NOMO-1 treated with dmso at 0.1 percent for 144 hours (cell line): Measurements from ENCODE around the gene PPP4R2.

Experiments used
- DNase-seq: peaks from one replicate; lab custom pipeline; 2025; ENCODE audit not compliant: unreplicated experiment; lab: John Stamatoyannopoulos, UW

PPP4R2 gene, protein sequence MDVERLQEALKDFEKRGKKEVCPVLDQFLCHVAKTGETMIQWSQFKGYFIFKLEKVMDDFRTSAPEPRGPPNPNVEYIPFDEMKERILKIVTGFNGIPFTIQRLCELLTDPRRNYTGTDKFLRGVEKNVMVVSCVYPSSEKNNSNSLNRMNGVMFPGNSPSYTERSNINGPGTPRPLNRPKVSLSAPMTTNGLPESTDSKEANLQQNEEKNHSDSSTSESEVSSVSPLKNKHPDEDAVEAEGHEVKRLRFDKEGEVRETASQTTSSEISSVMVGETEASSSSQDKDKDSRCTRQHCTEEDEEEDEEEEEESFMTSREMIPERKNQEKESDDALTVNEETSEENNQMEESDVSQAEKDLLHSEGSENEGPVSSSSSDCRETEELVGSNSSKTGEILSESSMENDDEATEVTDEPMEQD

DNA sequence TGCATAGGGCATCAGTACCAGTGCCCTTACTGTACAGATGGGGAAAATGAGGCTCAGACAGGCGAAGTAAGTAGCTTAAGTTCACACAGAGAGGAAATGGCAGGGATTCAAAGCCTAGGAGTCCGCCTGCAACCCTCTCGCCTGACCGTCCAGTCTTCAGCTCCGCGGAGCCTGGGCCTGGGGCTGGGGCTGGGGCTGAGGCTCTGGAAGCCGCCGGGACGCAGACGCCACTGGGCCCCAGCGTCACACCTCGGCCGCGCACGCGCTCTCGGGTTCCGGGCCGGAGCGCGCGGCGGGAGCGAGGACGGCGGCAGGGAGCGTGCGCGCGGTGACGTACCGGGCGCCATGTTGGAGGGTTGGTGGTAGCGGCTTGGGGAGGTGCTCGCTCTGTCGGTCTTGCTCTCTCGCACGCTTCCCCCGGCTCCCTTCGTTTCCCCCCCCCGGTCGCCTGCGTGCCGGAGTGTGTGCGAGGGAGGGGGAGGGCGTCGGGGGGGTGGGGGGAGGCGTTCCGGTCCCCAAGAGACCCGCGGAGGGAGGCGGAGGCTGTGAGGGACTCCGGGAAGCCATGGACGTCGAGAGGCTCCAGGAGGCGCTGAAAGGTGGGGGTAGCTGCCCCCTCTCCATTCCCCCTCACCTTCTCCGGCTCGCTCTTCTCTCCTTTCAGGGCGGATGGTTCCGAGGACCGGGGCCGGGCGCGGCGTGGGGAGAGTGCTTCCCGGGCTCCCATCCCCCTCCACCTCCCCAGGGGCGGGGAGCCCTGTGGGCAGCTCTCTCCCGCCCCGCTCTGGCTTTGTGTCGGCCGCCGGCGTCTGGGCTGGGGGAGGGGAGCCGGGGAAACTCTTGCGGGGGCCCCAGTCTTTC lies at the start of gene PPP4R2:
PPP4R2 (plus strand) TSS at position 339 of the 861 bp plus-strand sequence; CDS start at position 566, 227 bp downstream.
- DNase-seq, result peak; percentile 82

DNA sequence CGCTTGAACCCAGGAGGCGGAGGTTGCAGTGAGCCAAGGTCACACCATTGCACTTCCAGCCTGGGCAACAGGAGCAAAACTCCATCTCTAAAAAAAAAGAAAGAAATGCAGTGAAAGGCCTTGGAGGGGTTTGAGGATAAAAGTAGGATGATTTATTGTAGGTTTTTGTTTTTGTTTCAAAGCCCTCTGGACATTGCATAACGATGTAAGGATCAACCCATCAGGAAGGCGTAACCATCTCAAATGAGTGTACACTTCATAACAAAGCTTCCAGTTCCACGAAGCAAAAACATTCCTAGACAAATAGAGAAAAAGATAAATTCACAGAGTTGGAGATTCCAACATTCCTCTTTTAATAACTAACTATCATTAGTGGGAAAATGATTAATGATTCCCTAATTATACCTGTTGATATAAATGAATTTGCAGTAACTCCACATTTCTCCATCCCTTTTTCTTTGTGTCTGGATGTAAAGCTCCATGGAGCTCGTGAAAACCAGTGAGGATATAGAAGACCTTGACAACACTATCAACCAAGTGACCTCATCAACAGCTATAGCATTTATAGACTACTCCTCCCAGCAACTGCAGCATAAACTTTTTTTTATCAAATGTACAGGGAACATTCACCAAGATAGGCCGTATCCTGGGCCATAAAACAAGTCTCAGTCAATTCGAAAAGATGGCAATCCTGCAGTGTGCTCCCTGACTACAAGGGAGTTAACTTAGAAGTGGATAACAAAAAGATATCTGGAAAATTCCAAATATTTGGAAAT lies 48.7 kb upstream of the PPP4R2 start:
- no peak for DNase-seq

DNA sequence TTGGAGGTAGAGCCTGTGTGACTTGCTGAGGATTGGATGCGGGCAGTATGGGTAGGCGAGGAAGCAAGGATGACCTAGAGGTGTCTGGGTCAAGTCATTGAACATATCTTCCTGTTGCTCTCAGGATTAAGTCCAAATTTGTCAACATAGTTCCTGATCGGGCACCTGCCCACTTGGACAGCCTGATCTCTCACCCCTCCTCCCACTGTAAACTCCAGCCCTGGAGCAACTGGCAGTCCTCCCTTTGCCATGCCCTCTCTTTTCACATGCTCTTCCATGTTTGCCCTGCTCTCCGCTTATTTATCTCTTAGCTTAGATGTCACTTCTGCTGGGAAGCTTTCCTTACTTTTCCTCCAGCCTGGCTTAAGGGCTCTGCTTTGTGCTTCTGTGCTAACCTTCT lies 47.6 kb upstream of the PPP4R2 start:
- DNase-seq, result no peak

DNA sequence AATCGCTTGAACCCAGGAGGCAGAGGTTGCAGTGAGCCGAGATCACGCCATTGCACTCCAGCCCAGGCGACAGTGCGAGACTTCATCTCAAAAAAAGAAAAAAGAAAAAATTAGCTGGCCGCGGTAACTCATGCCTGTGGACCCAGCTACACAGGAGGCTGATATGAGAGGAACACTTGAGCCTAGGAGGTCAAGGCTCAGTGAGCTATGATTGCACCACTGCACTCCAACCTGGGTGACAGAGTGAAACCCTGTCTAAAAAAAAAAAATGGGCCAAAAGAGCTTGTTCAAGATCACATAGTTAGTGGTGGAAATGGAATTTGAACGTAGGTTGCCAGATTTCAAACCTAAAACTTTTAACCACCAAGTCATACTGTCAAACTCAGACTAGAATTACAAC lies 46.2 kb upstream of the PPP4R2 start:
- no peak for DNase-seq

DNA sequence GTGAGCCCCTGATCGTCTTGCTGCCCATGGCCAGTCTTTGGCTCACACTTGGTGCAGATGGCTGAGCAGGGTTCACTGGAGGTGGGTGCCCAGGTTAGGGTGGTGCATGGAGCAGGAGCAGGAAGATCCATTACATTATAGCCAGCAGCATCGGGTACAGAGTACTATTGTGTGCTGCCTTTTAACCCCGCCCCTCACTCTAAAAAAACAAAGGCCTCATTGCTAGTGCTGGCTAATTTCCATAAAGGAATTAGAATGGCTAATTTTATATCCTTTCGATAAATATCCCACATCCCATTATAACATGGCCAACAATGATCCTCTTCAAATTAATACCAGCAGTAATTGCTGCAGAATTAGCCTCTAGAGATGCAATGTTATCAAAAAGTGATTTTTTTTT lies 45.8 kb upstream of the PPP4R2 start:
- DNase-seq, result no peak

DNA sequence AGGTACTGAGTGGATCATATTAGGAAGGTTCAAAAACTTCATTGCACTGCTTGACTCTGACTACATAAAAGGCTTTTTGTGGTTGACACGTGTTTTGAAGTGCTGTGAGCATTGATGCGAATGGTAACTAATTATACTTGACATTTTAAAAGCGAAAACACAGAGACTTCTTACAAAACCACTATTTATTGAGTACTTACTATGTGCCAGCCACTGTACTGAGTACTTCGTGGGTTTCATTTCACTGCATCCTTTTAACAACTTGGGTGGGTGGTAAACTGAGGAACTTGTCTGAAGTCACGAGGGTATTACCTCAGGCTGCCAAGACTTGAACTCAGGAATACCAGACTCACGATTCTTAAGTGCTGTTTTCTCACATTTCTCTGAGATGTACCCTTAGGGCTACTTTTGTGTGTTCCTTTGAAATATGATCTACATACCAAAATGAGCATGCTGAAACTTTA lies 45.3 kb upstream of the PPP4R2 start:
- no peak for DNase-seq

DNA sequence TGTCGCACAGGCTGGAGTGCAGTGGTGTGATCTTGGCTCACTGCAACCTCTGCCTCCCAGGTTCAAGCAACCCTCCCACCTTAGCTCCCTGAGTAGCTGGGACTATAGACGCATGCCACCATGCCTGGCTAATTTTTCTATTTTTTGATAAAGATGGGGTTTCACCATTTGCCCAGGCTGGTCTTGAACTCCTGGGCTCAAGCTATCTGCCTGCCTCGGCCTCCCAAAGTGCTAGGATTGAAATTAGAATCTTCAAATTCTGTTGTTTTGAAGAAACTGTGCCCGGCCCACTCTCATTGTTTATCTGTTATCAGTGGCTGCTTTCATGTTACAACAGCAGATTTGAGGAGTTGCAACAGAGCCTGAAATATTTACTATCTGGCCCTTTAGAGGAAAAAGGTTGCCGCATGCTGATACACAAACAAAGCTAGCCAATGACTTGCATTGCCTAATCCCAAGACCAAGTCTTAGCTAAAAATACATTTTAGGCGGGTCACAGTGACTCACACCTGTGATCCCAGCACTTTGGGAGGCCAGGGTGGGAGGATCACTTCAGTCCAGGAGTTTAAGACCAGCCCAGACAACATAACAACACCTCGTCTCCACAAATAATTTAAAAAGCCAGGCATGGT lies 43.2 kb upstream of the PPP4R2 start:
- no peak for DNase-seq

DNA sequence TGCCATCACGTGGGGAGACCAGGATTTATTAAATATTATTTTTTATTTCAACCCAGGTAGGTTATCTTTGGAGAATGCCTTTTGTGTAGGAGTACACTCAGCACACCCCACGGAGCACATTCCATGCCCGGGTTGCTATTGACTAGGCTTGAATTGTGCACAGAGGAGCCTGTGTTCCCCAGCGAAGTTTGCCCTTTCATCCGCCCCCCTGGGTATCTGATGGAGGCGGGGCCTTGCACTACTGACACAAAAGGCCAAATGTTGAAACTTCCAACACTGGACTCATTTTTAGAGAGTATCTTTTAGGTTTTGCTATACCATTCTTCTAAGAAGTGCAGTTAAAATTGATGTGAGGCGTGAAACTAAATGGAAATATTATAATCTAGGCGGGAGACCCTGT lies 39.3 kb upstream of the PPP4R2 start:
- DNase-seq, result no peak

DNA sequence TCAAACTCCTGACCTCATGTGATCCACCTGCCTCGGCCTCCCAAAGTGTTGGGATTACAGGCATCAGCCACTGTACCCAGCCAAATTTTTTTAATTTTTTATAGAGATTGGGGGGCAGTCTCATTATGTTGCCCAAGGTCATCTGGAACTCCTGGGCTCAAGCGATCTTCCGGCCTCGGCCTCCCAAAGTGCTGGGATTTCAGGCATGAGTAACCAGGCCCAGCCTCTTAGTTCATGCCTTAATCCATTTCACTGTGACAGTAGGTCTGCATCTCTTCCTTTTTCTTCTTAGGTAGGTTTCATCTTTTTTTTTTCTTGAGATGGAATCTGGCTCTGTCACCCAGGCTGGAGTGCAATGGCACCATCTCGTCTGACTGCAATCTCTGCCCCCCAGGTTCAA lies 37.3 kb upstream of the PPP4R2 start:
- no peak for DNase-seq

DNA sequence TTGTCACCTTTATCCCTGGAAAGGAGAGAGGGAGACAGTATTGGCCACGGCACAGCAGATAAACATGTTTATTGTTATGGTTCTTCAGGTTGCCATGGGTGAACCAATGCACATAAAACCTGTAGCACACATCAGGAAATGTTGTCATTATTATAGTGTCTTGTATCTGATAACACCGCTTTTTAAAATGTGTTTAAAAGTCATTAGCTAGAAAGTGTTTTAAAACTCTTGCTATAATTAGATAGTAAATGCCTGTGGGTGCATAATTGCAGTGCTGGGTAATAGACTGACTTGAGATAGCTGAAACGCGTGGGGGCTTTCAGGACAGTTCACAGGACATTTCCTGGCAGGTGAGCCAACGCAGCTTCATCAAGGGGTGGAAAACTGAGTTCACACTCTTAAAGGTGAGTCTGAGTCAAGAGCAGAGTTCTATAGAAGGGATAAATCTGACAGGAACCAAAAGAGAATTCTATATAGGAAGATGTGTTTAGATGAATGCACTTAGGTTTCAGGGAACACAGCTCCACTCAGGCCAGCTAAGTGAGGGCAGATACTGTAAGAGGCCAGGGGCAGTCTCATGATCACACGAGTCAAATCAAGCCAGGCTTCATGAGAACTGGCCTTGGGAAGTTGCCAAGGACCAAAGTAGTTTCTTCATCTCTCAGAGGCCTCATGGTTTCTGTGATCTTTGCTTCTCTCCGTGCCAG lies 35.6 kb upstream of the PPP4R2 start:
- no peak for DNase-seq

DNA sequence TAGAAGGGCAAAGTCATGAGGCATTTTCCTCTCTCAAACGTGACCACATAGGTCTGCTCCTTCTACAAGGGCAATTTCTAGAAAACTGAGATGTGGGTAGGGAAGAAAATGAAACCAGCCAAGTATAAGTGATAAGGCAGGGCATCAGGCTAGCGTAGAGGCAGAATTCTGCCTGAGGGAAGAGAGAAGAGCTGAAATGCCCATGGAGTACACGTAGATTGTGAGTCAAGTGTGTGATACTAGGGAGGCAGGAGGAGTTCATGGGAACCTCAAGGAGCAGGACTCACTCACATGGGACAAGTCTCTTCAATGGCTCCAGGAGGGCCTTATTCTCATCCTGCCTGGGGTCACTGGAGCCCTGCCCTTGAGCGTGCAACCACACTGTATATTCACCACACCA lies 34.9 kb upstream of the PPP4R2 start:
- DNase-seq, result no peak

DNA sequence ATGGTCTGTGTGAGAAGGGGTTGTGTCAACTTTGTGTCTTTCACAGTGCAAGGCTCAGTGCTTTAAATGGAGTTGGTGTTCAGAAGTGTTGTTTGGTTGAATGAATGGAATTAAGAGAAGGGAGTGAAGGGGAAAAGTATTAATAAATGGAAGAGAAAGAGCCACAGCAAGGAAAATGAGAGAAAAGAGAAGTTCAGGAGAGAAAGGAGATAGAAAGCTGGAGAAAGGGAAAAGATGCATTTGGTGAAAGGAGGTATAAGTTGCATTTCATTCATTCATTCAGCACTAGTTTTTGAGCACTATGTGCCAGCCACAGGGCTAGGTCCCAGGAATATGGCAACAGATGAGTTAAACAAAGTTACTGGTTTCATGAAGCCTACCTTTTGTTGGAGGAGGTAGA lies 34.3 kb upstream of the PPP4R2 start:
- no peak for DNase-seq

DNA sequence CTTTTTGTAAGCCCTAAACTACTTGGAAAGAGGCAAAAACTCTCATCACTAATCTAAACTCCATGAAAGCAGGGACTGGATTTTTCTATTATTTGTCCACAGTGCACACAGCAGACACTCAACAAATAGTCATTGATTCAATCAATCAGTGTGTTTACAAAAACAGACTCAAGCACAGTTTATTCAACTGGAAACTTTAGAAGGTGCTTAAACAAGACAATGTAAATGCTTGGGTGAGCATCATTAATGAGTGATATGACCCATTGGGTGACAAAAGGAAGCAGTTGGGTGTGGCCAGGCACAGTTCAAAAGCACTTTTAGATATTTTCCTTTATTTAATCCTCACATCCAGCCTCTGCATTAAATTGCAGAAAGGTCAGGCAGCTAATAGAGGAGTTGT lies 32.0 kb upstream of the PPP4R2 start:
- no peak for DNase-seq

DNA sequence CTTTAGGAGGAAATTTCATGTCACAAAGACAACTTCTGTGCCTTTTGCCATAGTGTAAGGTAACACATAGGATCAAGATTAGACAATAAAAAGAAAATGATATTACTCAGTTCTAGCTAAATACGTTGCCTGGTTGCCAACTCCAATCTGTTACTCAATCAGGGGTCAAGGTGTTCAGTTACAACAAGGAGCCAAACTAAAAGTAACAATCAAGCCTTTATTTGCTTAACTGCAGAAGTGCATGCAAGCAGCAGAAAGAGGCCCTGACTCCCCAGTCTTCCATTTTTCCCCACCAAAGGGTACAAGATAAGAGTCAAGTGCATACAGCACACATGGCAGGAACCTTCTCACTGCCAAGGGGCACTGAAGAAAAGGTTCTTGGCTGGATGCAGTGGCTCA lies 28.3 kb upstream of the PPP4R2 start:
- no peak for DNase-seq

DNA sequence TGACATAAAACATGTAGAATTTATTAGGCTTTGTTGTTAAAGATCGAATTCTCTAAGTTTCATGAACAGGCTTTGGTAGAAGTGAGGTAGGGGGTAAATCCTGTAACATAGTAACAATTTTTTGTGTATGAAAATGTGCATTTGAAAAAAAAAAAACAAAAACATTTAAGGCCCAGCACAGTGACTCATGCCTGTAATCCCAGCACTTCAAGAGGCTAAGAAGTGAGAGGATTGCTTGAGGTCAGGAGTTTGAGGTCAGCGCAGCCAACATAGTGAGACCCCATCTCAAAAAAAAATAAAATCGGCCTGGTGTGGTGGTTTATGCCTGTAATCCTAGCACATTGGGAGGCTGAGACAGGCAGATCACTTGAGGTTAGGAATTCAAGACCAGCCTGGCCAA lies 26.8 kb upstream of the PPP4R2 start:
- no peak for DNase-seq

DNA sequence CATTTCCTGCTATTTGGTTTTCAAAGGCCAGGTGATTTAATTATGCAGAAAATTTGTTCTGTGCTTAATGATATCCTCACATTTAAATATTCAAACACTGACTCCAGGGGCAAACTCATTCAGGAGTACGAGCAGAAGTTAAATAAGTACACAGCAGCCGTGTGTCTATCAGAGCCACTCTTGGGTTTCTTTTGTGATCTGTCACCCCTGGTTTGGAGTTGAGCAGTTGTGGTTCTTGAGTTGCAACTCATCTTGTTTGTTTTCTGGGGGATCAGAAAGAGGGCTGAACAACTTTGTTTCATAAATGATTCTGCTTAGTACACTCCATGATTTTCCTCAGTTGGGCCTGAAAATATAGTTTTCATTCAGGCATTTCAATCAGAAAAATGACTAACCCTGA lies 25.7 kb upstream of the PPP4R2 start:
- no peak for DNase-seq

DNA sequence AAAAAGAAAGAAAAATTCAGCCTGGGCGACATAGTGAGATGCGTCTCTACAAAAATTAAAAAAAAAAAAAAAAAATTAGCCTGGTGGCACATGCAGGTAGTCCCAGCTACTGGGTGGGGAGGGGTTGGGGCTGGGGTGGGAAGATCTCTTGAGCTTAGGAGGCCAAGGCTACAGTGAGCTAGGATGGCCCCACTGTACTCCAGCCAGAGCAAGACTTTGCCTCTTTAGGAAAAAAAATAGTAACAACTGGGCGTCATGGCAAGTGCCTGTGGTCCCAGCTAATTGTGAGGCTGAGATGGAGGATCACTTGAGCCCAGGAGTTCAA lies 23.9 kb upstream of the PPP4R2 start:
- DNase-seq, result no peak

DNA sequence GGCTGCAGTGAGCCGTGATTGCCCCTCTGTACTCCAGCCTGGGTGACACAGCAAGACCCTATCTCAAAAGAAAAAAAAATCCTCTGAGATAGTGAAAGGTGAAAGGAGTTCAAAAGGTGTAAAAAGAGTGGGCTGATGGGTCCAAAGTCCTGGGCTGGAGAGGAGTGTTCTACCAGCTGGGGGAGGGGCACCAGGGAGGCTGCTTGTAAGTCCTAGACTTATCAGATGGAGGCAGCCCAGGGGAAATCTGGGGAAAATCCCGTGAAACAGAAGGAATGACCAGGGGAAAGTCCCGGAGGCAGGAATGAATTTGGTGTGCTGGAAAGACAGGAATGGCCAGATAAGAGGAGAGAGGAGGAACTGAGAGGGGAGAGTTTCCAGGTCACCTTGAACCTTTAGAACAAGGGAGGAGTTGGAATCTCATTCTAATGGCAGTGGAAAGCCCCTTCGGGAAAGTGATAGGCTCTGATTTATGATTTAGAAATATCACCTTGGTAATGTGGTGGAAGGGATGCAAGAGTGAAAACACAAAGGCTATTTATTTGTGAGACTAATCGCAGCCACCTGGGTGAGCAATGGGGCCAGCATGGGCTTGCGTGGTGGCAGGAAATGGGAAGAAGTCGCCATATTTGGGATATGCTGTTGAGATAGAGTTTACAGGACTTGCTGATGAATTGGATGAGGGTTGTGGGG lies 23.4 kb upstream of the PPP4R2 start:
- DNase-seq, result no peak

DNA sequence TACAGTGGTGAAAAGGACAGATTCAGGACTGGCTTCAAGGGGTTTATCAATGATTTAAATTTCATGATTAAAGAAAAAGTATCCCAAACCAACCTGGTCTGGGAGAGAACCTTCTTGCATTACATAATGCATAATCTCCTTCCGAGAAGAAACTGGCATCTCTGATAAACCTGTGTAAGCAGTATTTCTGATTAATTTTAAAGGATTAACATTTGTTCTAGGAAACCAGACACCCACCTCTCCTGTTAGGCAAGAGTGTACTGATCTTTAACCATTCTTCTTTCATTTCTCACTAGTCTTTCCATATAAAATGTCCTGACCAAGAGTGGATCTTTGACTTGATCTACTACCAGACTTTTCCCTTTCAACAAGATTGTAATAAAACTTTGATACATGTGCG lies 22.8 kb upstream of the PPP4R2 start:
- no peak for DNase-seq

DNA sequence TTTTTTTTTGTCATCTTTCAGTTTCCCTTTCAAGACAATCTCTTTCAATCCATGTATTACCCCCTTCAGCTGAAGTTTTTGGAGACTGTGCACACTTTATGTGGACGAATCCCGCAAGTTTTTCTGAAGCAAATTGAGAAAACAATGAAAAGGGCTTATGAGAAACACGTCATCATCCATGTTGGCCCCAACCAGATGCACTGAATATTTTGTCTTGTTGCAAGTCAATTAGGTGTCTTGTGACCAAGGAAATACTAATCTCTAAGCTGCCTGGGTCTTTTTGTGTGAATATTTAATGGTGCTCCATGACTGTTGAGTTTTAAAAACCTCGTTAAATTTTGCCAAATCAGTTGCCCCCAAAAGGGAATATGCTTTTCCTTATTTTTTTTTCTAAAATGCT lies 21.7 kb upstream of the PPP4R2 start:
- no peak for DNase-seq
